Gastrocnemius medialis (tissue), 4 donors: Measurements from ENCODE around the gene IGF2BP2. TPM values are rescaled to one million over a fixed set of nuclear protein-coding genes. Genes with fewer than 3 reads are reported as not detected.
"Not testable (repeated sequence)": the region's sequence is repeated elsewhere in the genome, so short reads cannot be mapped to it uniquely, and the experiment has no call there.

Experiments used
- ATAC-seq, 2 donors: fragments of 150-250 bp; one replicate each; pipeline ENCODE4 v1.9.1; 2016
- DNase-seq, 2 donors: peaks; one replicate each; pipeline ENCODE4 v3.0.0-alpha.2; 2019
- H3K27ac ChIP-seq, 4 donors: fragments of 200-600 bp; sonication (generic); 1 replicate in 1 of 4; 2 replicates in 3 of 4; pipeline ENCODE4 v1.5.1; 2016 to 2018; ENCODE audit warnings: mild to moderate bottlenecking in 2 of 4, moderate library complexity in 1 of 4
- H3K27me3 ChIP-seq, 3 donors: fragments of 200-600 bp; sonication (generic) in 2 of 3; 1 replicate in 1 of 3; 2 replicates in 2 of 3; pipeline versions ENCODE4 v1.5.1 to v1.6.0; 2016 to 2019; ENCODE audit warnings: mild to moderate bottlenecking in 1 of 3, moderate library complexity in 1 of 3
- H3K36me3 ChIP-seq, 2 donors: fragments of 200-600 bp; sonication (generic) in 1 of 2; one replicate each; pipeline ENCODE4 v1.5.1; 2017 to 2018
- H3K4me1 ChIP-seq, 2 donors: fragments of 200-600 bp; sonication (generic) in 1 of 2; one replicate each; pipeline ENCODE4 v1.5.1; 2016 to 2017; ENCODE audit warnings: mild to moderate bottlenecking in 2 of 2
- H3K4me3 ChIP-seq, 4 donors: fragments of 200-600 bp; sonication (generic) in 3 of 4; 1 replicate in 1 of 4; 2 replicates in 3 of 4; pipeline ENCODE4 v1.5.1; 2016 to 2019; ENCODE audit warnings: mild to moderate bottlenecking in 2 of 4
- H3K9me3 ChIP-seq, 3 donors: fragments of 200-600 bp; sonication (generic) in 2 of 3; 1 replicate in 1 of 3; 2 replicates in 2 of 3; pipeline ENCODE4 v1.5.1; 2016 to 2019
- POLR2A ChIP-seq, 2 donors: fragments of 450-650 bp; IDR thresholded peaks; one replicate each; pipeline ENCODE4 v1.6.1; 2017; ENCODE audit warnings: antibody characterized with exemption in 2 of 2, mild to moderate bottlenecking in 2 of 2, moderate library complexity in 2 of 2
- in situ Hi-C, 4 donors: fragments of 200-750 bp; cut with MboI; loops; one replicate each; pipeline versions ENCODE4 v1.15.0 to v1.8.0; 2017; ENCODE audit warnings: low sequenced_read_pairs in 4 of 4
- intact Hi-C: fragments of 100-400 bp; cut with DNase I; formaldehyde crosslinking; loops from one replicate; pipeline ENCODE4 v1.15.1; 2023; ENCODE audit warnings: low total_unique reads
- total RNA-seq, 4 donors: library from RNA; depleted of rRNA; stranded (reverse); fragments of >200 nt; gene quantifications; one replicate each; pipeline versions ENCODE4 v1.1.0 to v1.2.3, GENCODE V29; 2016
- TF ChIP-seq, protein P1 (sequence below), 5 experiments: fragments of 450-650 bp in 3 of 5; fragments of 200-600 bp in 2 of 5; sonication (generic) in 2 of 5; IDR thresholded peaks in 4 of 5; conservative IDR thresholded peaks in 1 of 5; 1 replicate in 4 of 5; 2 replicates in 1 of 5; pipeline ENCODE4 v1.5.1; 2016 to 2019; ENCODE audit warnings: antibody characterized with exemption in 5 of 5, mild to moderate bottlenecking in 3 of 5, moderate library complexity in 3 of 5

The IGF2BP2 gene
- total RNA-seq, 4 donors from 2014 or later: 0.97 to 6.3 (median 1.7) TPM

DNA sequence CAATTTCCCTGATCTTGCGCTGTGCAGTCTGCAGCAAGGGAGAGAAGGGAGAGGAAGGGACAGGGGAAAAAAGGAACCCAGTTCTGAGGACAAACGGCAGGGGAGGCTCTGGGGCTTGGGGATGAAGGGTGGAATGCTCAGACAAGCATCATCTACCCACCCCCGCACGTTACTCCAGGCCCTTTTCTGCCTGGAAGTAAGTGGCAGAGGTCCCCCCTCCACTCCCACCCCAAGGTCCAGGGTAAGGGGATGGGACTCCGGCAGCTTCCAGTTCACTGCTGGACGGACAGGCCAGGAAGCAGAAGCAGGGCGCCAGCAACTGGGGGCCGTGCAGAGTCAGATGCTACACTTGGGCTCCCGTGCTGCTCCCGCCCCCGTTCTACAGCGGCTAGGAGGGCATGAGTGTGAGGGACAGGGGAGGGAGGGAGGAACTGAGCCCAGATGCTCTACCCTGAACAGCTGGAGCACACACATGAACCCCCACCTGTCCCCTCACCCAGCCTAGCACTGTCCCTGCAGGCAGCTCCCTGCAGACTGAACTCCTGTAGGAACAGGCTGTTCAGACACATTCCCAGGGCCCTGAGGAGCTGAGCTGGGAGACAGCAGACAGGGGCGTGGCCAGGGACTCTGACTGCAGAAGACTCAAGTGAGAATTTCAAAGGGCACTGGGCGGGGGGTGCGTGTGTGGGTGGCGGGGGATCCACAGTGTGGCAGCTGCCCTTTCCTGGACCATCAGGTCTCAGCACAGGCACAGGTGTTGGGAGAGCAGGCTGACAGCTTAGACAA is 179.1 kb downstream of the IGF2BP2 start:
- H3K9me3 ChIP-seq: no peaks in the 10 kb centered on the region
- DNase-seq (no peak), ATAC-seq (no peak)
- intact Hi-C loops: no loop called here
- no peaks in the 10 kb centered on the region for H3K4me1 ChIP-seq
- H3K36me3 ChIP-seq: no peaks in the 10 kb centered on the region
- in situ Hi-C loops: no loop called here
- H3K27me3 ChIP-seq: no peaks in the 10 kb centered on the region
- no peak overlapping the region for H3K27ac ChIP-seq
- no peak overlapping the region for H3K4me3 ChIP-seq
- TF ChIP-seq, protein P1, sequence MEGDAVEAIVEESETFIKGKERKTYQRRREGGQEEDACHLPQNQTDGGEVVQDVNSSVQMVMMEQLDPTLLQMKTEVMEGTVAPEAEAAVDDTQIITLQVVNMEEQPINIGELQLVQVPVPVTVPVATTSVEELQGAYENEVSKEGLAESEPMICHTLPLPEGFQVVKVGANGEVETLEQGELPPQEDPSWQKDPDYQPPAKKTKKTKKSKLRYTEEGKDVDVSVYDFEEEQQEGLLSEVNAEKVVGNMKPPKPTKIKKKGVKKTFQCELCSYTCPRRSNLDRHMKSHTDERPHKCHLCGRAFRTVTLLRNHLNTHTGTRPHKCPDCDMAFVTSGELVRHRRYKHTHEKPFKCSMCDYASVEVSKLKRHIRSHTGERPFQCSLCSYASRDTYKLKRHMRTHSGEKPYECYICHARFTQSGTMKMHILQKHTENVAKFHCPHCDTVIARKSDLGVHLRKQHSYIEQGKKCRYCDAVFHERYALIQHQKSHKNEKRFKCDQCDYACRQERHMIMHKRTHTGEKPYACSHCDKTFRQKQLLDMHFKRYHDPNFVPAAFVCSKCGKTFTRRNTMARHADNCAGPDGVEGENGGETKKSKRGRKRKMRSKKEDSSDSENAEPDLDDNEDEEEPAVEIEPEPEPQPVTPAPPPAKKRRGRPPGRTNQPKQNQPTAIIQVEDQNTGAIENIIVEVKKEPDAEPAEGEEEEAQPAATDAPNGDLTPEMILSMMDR (IDR thresholded peaks at IDR 0.05 in 4 of 5, conservative IDR thresholded peaks at IDR 0.05 in 1 of 5): no peak
- no peak for TF ChIP-seq POLR2A (IDR thresholded peaks at IDR 0.05)

DNA sequence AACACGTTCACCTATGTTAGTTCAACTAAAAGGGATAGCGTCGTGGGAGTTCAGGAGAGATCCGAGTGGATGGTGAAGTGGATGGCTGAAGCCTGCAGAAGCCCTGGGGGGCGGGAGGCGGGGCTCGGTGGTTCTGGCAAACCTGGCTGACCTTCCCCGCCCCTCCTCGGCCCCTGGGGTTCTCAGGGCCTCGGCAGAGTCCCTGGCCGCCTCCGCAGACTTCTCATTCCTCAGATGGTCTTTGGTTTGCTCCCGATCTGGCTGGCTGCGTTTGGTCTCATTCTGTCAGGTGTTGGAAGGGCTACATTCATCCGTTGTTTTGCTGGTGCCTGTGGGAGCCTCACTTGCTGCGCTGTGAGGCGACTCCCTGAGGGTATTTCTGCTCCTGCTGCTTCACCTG is 179.7 kb downstream of the IGF2BP2 start:
- H3K4me1 ChIP-seq, H3K4me3 ChIP-seq, H3K9me3 ChIP-seq, in situ Hi-C loops, intact Hi-C loops, DNase-seq, H3K27ac ChIP-seq, ATAC-seq, H3K27me3 ChIP-seq, H3K36me3 ChIP-seq: not testable (repeated sequence)

DNA sequence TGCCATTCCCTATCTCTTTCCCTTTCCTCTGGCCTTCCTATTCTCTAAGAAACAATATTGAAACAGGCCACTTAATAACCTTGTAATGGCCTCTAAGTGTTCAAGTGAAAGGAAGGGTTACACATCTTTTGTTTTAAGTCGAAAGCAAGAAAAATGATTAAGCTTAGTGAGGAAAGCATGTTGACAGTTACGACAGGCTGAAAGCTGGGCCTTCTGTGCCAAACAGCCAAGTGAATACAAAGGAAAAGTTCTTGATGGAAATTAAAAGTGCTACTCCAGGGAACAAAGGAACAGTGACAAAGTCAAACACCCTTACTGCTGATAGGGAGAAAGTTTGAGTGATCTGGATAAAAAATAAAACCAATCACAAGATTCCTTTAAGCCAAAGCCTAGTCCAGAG is 184.5 kb downstream of the IGF2BP2 start:
- in situ Hi-C loops: no loop called here
- H3K9me3 ChIP-seq: no peaks in the 10 kb centered on the region

DNA sequence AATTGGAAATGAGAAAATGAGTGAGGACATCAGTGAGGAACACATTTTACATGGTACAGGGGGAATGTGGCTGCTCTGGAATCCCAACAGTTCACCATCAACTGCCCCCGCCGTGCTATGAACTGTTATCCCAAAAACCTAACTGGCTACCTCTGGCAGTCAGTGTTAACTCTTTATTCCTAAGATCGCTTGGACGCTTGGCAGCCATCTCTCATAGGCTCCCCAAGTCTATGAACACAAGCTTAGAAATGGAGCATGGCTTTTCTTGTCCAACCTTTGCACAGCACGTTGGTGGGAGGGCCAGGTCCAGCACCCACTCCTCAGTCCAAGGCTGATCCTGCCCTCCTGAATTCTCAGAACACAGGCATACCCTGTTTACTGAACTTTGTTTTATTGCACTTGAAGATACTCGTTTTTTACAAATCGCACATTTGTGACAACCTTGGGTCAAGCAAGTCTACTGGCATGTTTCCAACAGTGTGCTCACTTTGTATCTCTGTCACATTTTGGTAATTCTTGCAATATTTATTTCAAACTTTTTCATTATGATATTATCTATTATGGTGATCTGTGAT is 185.1 kb downstream of the IGF2BP2 start:
- in situ Hi-C loops: no loop called here
- H3K27ac ChIP-seq: no peak overlapping the region
- TF ChIP-seq, protein P1 (IDR thresholded peaks at IDR 0.05 in 4 of 5, conservative IDR thresholded peaks at IDR 0.05 in 1 of 5): no peak
- no peak for TF ChIP-seq POLR2A (IDR thresholded peaks at IDR 0.05)
- intact Hi-C loops: no loop called here
- H3K9me3 ChIP-seq: no peaks in the 10 kb centered on the region
- H3K4me1 ChIP-seq: no peaks in the 10 kb centered on the region
- ATAC-seq (no peak), DNase-seq (no peak)
- H3K4me3 ChIP-seq: no peak overlapping the region
- no peaks in the 10 kb centered on the region for H3K27me3 ChIP-seq
- no peaks in the 10 kb centered on the region for H3K36me3 ChIP-seq

More for the DNA sequence above, 184.5 kb downstream of the IGF2BP2 start:
- H3K27me3 ChIP-seq: no peaks in the 10 kb centered on the region
- ATAC-seq (no peak), DNase-seq (no peak)
- intact Hi-C loops: no loop called here
- H3K27ac ChIP-seq: no peak overlapping the region
- H3K36me3 ChIP-seq: no peaks in the 10 kb centered on the region
- no peak overlapping the region for H3K4me3 ChIP-seq
- no peaks in the 10 kb centered on the region for H3K4me1 ChIP-seq
- TF ChIP-seq, protein P1 (IDR thresholded peaks at IDR 0.05 in 4 of 5, conservative IDR thresholded peaks at IDR 0.05 in 1 of 5): no peak
- TF ChIP-seq POLR2A (IDR thresholded peaks at IDR 0.05): no peak

DNA sequence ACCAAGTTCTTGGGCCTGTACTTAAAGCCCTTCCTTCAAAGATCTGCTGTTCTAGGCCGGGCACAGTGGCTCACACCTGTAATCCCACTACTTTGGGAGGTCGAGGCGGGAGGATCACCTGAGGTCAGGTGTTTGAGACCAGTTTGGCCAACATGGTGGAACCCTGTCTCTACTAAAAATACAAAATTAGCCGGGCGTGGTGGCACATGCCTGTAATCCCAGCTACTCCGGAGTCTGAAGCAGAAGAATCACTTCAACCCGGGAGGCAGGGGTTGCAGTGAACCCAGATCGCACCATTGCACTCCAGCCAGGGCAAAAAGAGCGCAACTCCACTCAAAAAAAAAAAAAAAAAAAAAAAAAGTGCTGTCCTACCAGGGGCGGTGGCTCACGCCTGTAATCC is 186.2 kb downstream of the IGF2BP2 start:
- H3K27me3 ChIP-seq, DNase-seq, H3K36me3 ChIP-seq, H3K4me3 ChIP-seq, H3K9me3 ChIP-seq, ATAC-seq, H3K27ac ChIP-seq, intact Hi-C loops, H3K4me1 ChIP-seq, in situ Hi-C loops: not testable (repeated sequence)
